ENCODE measurements around the gene ANO1.

Gene ANO1

GRCh38 chr11:70085815-70086769 lies 8.0 kb downstream of the ANO1 start:
- H3K9me2 ChIP-seq (replicated peaks; ENCODE audit: control insufficient read depth, low read length): no peaks in the 10 kb centered on the region
- no peaks in the 10 kb centered on the region for H3K36me3 ChIP-seq (ENCODE audit: control insufficient read depth, low read length)
- H3K79me2 ChIP-seq (ENCODE audit: control insufficient read depth, low read length): no peaks in the 10 kb centered on the region
- no peak overlapping the region for H3K27ac ChIP-seq (ENCODE audit: low read depth, low read length)
- no peaks in the 10 kb centered on the region for H3K27me3 ChIP-seq (ENCODE audit: control insufficient read depth, low read length)
- no peaks in the 10 kb centered on the region for H4K20me1 ChIP-seq (ENCODE audit: control insufficient read depth, insufficient read depth, low read depth, low read length)
- H3K4me2 ChIP-seq (ENCODE audit: low read length): no peak overlapping the region
- no peaks in the 10 kb centered on the region for H3K4me1 ChIP-seq (ENCODE audit: control insufficient read depth, low read length)
- no peaks in the 10 kb centered on the region for H3F3A ChIP-seq (ENCODE audit: control insufficient read depth, insufficient read depth)
- TF ChIP-seq EZH2phosphoT487 (IDR thresholded peaks at IDR 0.05; ENCODE audit: borderline replicate concordance, low read length): no peak
- TF ChIP-seq, protein P1, sequence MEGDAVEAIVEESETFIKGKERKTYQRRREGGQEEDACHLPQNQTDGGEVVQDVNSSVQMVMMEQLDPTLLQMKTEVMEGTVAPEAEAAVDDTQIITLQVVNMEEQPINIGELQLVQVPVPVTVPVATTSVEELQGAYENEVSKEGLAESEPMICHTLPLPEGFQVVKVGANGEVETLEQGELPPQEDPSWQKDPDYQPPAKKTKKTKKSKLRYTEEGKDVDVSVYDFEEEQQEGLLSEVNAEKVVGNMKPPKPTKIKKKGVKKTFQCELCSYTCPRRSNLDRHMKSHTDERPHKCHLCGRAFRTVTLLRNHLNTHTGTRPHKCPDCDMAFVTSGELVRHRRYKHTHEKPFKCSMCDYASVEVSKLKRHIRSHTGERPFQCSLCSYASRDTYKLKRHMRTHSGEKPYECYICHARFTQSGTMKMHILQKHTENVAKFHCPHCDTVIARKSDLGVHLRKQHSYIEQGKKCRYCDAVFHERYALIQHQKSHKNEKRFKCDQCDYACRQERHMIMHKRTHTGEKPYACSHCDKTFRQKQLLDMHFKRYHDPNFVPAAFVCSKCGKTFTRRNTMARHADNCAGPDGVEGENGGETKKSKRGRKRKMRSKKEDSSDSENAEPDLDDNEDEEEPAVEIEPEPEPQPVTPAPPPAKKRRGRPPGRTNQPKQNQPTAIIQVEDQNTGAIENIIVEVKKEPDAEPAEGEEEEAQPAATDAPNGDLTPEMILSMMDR (IDR thresholded peaks at IDR 0.05; ENCODE audit: low read depth, low read length, poor library complexity, severe bottlenecking): no peak
- no peak overlapping the region for H3K4me3 ChIP-seq (ENCODE audit: low read length)
- H3K9me3 ChIP-seq (ENCODE audit: control insufficient read depth, insufficient read depth, low read length): no peaks in the 10 kb centered on the region

DNA sequence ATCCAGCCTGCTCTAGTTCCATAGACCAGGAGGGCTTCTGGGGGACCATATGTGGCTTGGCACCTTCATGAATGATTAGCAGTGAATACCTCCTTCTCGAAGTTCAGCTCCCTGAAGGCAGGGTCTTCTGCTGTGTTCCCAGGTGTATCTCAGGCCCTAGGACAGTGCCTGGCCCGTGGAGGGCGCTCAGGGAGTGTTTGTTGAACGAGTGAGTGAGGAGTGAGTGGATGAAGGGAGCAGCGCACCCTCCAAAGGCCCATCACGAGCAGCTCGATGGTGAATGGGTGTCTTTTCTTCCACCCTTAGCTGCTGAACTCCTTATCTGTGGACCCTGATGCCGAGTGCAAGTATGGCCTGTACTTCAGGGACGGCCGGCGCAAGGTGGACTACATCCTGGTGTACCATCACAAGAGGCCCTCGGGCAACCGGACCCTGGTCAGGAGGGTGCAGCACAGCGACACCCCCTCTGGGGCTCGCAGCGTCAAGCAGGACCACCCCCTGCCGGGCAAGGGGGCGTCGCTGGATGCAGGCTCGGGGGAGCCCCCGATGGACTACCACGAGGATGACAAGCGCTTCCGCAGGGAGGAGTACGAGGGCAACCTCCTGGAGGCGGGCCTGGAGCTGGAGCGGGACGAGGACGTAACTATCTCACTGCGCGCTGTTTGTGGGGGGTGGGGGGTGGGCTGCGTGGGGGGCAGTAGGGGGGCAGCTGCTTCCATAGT lies 9.5 kb downstream of the ANO1 start:
- Histone ChIP-seq H3K4me3 (ENCODE audit: low read length) (no peak overlapping the region), H4K20me1 (ENCODE audit: control insufficient read depth, insufficient read depth, low read depth, low read length) (no peaks in the 10 kb centered on the region), H3K36me3 (ENCODE audit: control insufficient read depth, low read length) (no peaks in the 10 kb centered on the region), H3K4me1 (ENCODE audit: control insufficient read depth, low read length) (no peaks in the 10 kb centered on the region), H3F3A (ENCODE audit: control insufficient read depth, insufficient read depth) (no peaks in the 10 kb centered on the region), H3K27ac (ENCODE audit: low read depth, low read length) (no peak overlapping the region), H3K27me3 (ENCODE audit: control insufficient read depth, low read length) (no peaks in the 10 kb centered on the region), H3K4me2 (ENCODE audit: low read length) (no peak overlapping the region), H3K79me2 (ENCODE audit: control insufficient read depth, low read length) (no peaks in the 10 kb centered on the region), H3K9me3 (ENCODE audit: control insufficient read depth, insufficient read depth, low read length) (no peaks in the 10 kb centered on the region), H3K9me2 (replicated peaks; ENCODE audit: control insufficient read depth, low read length) (no peaks in the 10 kb centered on the region)
- TF ChIP-seq, protein P1 (IDR thresholded peaks at IDR 0.05; ENCODE audit: low read depth, low read length, poor library complexity, severe bottlenecking): no peak
- no peak for TF ChIP-seq EZH2phosphoT487 (IDR thresholded peaks at IDR 0.05; ENCODE audit: borderline replicate concordance, low read length)

DNA sequence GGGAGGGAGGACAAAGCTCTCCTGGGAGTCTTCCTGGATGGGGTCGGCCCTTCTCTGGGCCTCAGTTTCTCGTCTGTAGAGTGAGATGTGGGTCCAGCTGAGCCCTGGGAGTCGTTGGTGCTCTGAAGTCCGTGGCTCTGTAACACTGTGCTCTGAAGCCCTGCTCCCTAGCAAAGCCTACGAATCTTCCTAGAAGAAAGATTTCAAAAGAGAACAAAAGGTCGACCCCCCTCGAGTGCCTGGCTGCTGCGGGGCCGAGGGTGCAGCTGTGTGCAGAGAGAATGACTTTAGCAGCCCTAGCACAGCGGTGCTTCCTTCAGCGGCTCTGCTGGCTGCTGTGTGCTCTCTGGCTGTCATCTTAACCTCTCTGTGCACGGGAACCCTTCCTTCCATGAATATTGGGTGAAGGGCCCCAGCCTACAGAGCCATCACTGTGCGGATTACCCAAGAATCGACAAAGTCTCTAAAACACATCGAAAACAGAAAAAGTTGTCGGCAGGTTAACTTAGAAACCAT lies 10.7 kb downstream of the ANO1 start:
- TF ChIP-seq, protein P1 (IDR thresholded peaks at IDR 0.05; ENCODE audit: low read depth, low read length, poor library complexity, severe bottlenecking): no peak
- TF ChIP-seq EZH2phosphoT487 (IDR thresholded peaks at IDR 0.05; ENCODE audit: borderline replicate concordance, low read length): no peak
- no peaks in the 10 kb centered on the region for H3K4me1 ChIP-seq (ENCODE audit: control insufficient read depth, low read length)
- H3K4me2 ChIP-seq (ENCODE audit: low read length): no peak overlapping the region
- no peak overlapping the region for H3K27ac ChIP-seq (ENCODE audit: low read depth, low read length)
- no peaks in the 10 kb centered on the region for H3K79me2 ChIP-seq (ENCODE audit: control insufficient read depth, low read length)
- H4K20me1 ChIP-seq (ENCODE audit: control insufficient read depth, insufficient read depth, low read depth, low read length): no peaks in the 10 kb centered on the region
- no peaks in the 10 kb centered on the region for H3F3A ChIP-seq (ENCODE audit: control insufficient read depth, insufficient read depth)
- H3K4me3 ChIP-seq (ENCODE audit: low read length): no peak overlapping the region
- H3K27me3 ChIP-seq (ENCODE audit: control insufficient read depth, low read length): no peaks in the 10 kb centered on the region
- H3K9me2 ChIP-seq (replicated peaks; ENCODE audit: control insufficient read depth, low read length): no peaks in the 10 kb centered on the region
- no peaks in the 10 kb centered on the region for H3K36me3 ChIP-seq (ENCODE audit: control insufficient read depth, low read length)
- no peaks in the 10 kb centered on the region for H3K9me3 ChIP-seq (ENCODE audit: control insufficient read depth, insufficient read depth, low read length)
